HFFc6 (cell line): ENCODE measurements around the gene CA12. TPM values are rescaled to one million over a fixed set of nuclear protein-coding genes. Genes with fewer than 3 reads are reported as not detected.

ENCODE experiments used
- DNase-seq: peaks from one replicate; pipeline ENCODE4 v3.0.0-alpha.2; 2018
- H3K27ac Mint-ChIP-seq: 2 replicates; pipeline ENCODE4 v1.8.0; 2020; ENCODE audit warnings: mild to moderate bottlenecking, mixed read lengths
- H3K27me3 Mint-ChIP-seq: 2 replicates; pipeline ENCODE4 v1.8.0; 2021; ENCODE audit warnings: mild to moderate bottlenecking, moderate library complexity, mixed read lengths; ENCODE audit not compliant: insufficient read depth
- H3K36me3 Mint-ChIP-seq: 2 replicates; pipeline ENCODE4 v1.8.0; 2021; ENCODE audit warnings: low read depth, mixed read lengths
- H3K4me1 Mint-ChIP-seq: 2 replicates; pipeline ENCODE4 v1.8.0; 2020; ENCODE audit warnings: low read depth, mixed read lengths
- H3K4me3 Mint-ChIP-seq: 2 replicates; pipeline ENCODE4 v1.8.0; 2020; ENCODE audit warnings: mild to moderate bottlenecking, moderate library complexity, mixed read lengths
- H3K9me3 Mint-ChIP-seq: 2 replicates; pipeline ENCODE4 v1.8.0; 2020; ENCODE audit warnings: mild to moderate bottlenecking, mixed read lengths
- CTCF ChIP-seq: fragments of 200-600 bp; sonication (generic); IDR thresholded peaks from 2 replicates; pipeline ENCODE4 v1.5.0; 2021; ENCODE audit warnings: antibody characterized with exemption, mild to moderate bottlenecking
- total RNA-seq, 6 experiments: library from RNA; stranded (reverse); fragmentation: NEBNext Ultra II Directional; extraction: Animal tissue kit (Norgen Biotek cat#: 25700); gene quantifications; 2 replicates in 1 of 6; 3 replicates in 5 of 6; pipeline ENCODE4 v1.2.3, GENCODE V29; 2021

Gene CA12
- total RNA-seq, 6 experiments from 2014 or later, result 8.3 to 18.2 (median 15.8) TPM

- TF ChIP-seq CTCF, result no peak
- H3K4me3 Mint-ChIP-seq, result peak overlapping the region; percentile 76; the same call in 1 of the 2 replicates
Measured at GRCh38 chr15:63292241-63292640, 89.4 kb downstream of the CA12 start.

GRCh38 chr15:63291507-63291906 lies 90.1 kb downstream of the CA12 start:
- Mint-ChIP-seq H3K4me3 (peak overlapping the region; percentile 76), H3K27ac (peak overlapping the region; percentile 98), H3K36me3 (peaks cover 50% of the 10 kb centered on the region), H3K4me1 (peaks cover 77% of the 10 kb centered on the region), H3K27me3 (peaks cover 2% of the 10 kb centered on the region; the same call in 1 of the 2 replicates), H3K9me3 (peaks cover 4% of the 10 kb centered on the region)
- no peak for TF ChIP-seq CTCF
- peak; percentile 87 for DNase-seq

More at GRCh38 chr15:63292241-63292640, 89.4 kb downstream of the CA12 start:
- peak overlapping the region; percentile 98 for H3K27ac Mint-ChIP-seq
- peaks cover 51% of the 10 kb centered on the region for H3K36me3 Mint-ChIP-seq
- peaks cover 2% of the 10 kb centered on the region; the same call in 1 of the 2 replicates for H3K27me3 Mint-ChIP-seq
- H3K9me3 Mint-ChIP-seq, result peaks cover 4% of the 10 kb centered on the region
- DNase-seq, result no peak
- peaks cover 69% of the 10 kb centered on the region for H3K4me1 Mint-ChIP-seq

GRCh38 chr15:63288778-63289378 lies 92.8 kb downstream of the CA12 start:
- peak; percentile 55 for DNase-seq
- H3K9me3 Mint-ChIP-seq, result peaks cover 4% of the 10 kb centered on the region
- H3K27me3 Mint-ChIP-seq, result peaks cover 2% of the 10 kb centered on the region; the same call in 1 of the 2 replicates
- H3K4me3 Mint-ChIP-seq, result no peak overlapping the region
- TF ChIP-seq CTCF, result peak; percentile 85
- peaks cover 33% of the 10 kb centered on the region for H3K36me3 Mint-ChIP-seq
- peak overlapping the region; percentile 29 for H3K27ac Mint-ChIP-seq
- peaks cover 60% of the 10 kb centered on the region for H3K4me1 Mint-ChIP-seq

GRCh38 chr15:63288342-63288741 lies 93.3 kb downstream of the CA12 start:
- H3K27ac Mint-ChIP-seq, result peak overlapping the region; percentile 29
- peaks cover 55% of the 10 kb centered on the region for H3K4me1 Mint-ChIP-seq
- H3K9me3 Mint-ChIP-seq, result peaks cover 4% of the 10 kb centered on the region
- no peak for DNase-seq
- no peak overlapping the region for H3K4me3 Mint-ChIP-seq
- TF ChIP-seq CTCF, result no peak
- peaks cover 2% of the 10 kb centered on the region; the same call in 1 of the 2 replicates for H3K27me3 Mint-ChIP-seq
- peaks cover 28% of the 10 kb centered on the region for H3K36me3 Mint-ChIP-seq

GRCh38 chr15:63287109-63287508 lies 94.5 kb downstream of the CA12 start:
- H3K4me3 Mint-ChIP-seq, result no peak overlapping the region
- H3K36me3 Mint-ChIP-seq, result peaks cover 21% of the 10 kb centered on the region
- no peak for TF ChIP-seq CTCF
- DNase-seq, result no peak
- H3K27ac Mint-ChIP-seq, result peak overlapping the region; percentile 37; the same call in 1 of the 2 replicates
- peaks cover 47% of the 10 kb centered on the region for H3K4me1 Mint-ChIP-seq
- H3K9me3 Mint-ChIP-seq, result peaks cover 4% of the 10 kb centered on the region; the same call in 1 of the 2 replicates
- peaks cover 2% of the 10 kb centered on the region; the same call in 1 of the 2 replicates for H3K27me3 Mint-ChIP-seq
